Heart left ventricle (tissue), 13 donors: Measurements from ENCODE around the gene DOCK7.

Source experiments
- CTCF ChIP-seq, 12 donors: fragments of 200-600 bp; sonication (generic) in 4 of 12; IDR thresholded peaks; one replicate each; pipeline versions ENCODE4 v1.5.0 to v1.8.0; 2018 to 2022; ENCODE audit warnings: antibody characterized with exemption in 12 of 12, mild to moderate bottlenecking in 5 of 12
- POLR2A ChIP-seq, 2 donors: fragments of 450-650 bp; IDR thresholded peaks; one replicate each; pipeline ENCODE4 v1.6.1; 2017; ENCODE audit warnings: antibody characterized with exemption in 2 of 2, mild to moderate bottlenecking in 2 of 2, moderate library complexity in 2 of 2
- donor health status: ischemic (EF 13 %, LVEDD 7.1; RV severe dilation, severe dysfunction).
- donor health status: DM: no; HTN: yes; CAD: no.
- donor health status: DM: no; HTN: no; CAD: no.
- donor health status: ischemic (EF 25% LVEDD 6.9; RV normal size, moderate dysfunction).
- donor health status: ischemic (EF 25% LVEDD 5.7; RV mildly dilated, moderate dysfunction).
- donor health status: ischemic (EF 35%, LVEDD 5.7; RV mildly dilated, moderate dysfunction).
- donor health status: nonischemic (EF 11% LVEDD 7.7; RV severe dilation, severe dysfunction).
- donor health status: DM: yes; HTN: yes; CAD: no.
- donor health status: PGD.
- donor health status: ischemic (EF 29% LVEDD 5.4; RV normal size, mild dysfunction).
- donor health status: nonischemic (EF 23%, LVEDD 6.1; RV moderate dilation, normal function).

GRCh38 chr1:62436466-62437272, 251.5 kb downstream of the DOCK7 start, which contains the start of gene USP1:
- TF ChIP-seq CTCF (IDR thresholded peaks at IDR 0.05) = no peak
- peak in 1 of 2 donors; percentile 46 for TF ChIP-seq POLR2A (IDR thresholded peaks at IDR 0.05)
